Keratinocyte (primary cell): Measurements from ENCODE around the gene PRKCZ.

ENCODE experiments used
- CTCF ChIP-seq, 3 experiments: IDR thresholded peaks in 1 of 3; conservative IDR thresholded peaks in 1 of 3; optimal IDR thresholded peaks in 1 of 3; 2 replicates in 2 of 3; 3 replicates in 1 of 3; pipeline versions ENCODE3 to v1.5.1; 2011; ENCODE audit warnings: low read length in 3 of 3, mild to moderate bottlenecking in 3 of 3, moderate library complexity in 2 of 3, control low read depth in 1 of 3, inconsistent platforms in 1 of 3; ENCODE audit not compliant: insufficient read depth in 2 of 3; ENCODE audit errors: extremely low read depth in 1 of 3
- EZH2 ChIP-seq: IDR thresholded peaks from one replicate; pipeline ENCODE4 v1.6.1; 2012; ENCODE audit warnings: inconsistent platforms, mild to moderate bottlenecking, low read length, moderate library complexity

GRCh38 chr1:2088458-2088857 lies 38.2 kb downstream of the PRKCZ start:
- TF ChIP-seq CTCF (optimal IDR thresholded peaks at IDR 0.05 in 1 of 3, IDR thresholded peaks at IDR 0.05 in 1 of 3, conservative IDR thresholded peaks at IDR 0.05 in 1 of 3; ENCODE audit: extremely low read depth in 1 of 3, insufficient read depth in 2 of 3, low read length in 3 of 3) (no peak), EZH2 (no peak)
